Colonic mucosa (tissue), 4 donors: ENCODE data around the gene ROBO1. TPM values are rescaled to one million over a fixed set of nuclear protein-coding genes. Genes with fewer than 3 reads are reported as not detected.

ENCODE experiments used
- DNase-seq: peaks from one replicate; pipeline ENCODE4 v3.0.0-alpha.2; 2020
- H3K27ac ChIP-seq: fragments of 200-600 bp; one replicate; pipeline ENCODE4 v1.8.0; 2021
- H3K27me3 ChIP-seq: fragments of 200-600 bp; one replicate; pipeline ENCODE4 v1.8.0; 2021
- H3K36me3 ChIP-seq: fragments of 200-600 bp; one replicate; pipeline ENCODE4 v1.8.0; 2021
- H3K4me1 ChIP-seq: fragments of 200-600 bp; one replicate; pipeline ENCODE4 v1.8.0; 2021; ENCODE audit warnings: mild to moderate bottlenecking
- H3K4me3 ChIP-seq: fragments of 200-600 bp; one replicate; pipeline ENCODE4 v1.8.0; 2021
- H3K9ac ChIP-seq, 2 donors: one replicate each; pipeline ENCODE4 v1.7.0; 2013; ENCODE audit warnings: control low read depth in 2 of 2, low read depth in 2 of 2, low read length in 2 of 2
- H3K9me3 ChIP-seq: fragments of 200-600 bp; one replicate; pipeline ENCODE4 v1.8.0; 2021
- CTCF ChIP-seq: fragments of 200-600 bp; IDR thresholded peaks from one replicate; pipeline ENCODE4 v1.8.0; 2022; ENCODE audit warnings: antibody characterized with exemption, mild to moderate bottlenecking
- intact Hi-C: fragments of 100-400 bp; cut with DNase I; formaldehyde crosslinking; loops from one replicate; pipeline ENCODE4 v1.14.1; 2022
- total RNA-seq, 2 donors: library from RNA; stranded (reverse); fragmentation: NEBNext Ultra II Directional in 1 of 2; extraction: Animal tissue kit (Norgen Biotek cat#: 25700) in 1 of 2; gene quantifications; one replicate each; pipeline ENCODE4 v1.2.1, GENCODE V29; 2021
- donor health status: healthy.
- donor health status: DM: no; HTN: no; CAD: no.
- donor health status: DM: no; HTN: no; CAD: no.

The ROBO1 gene
- total RNA-seq, 2 donors from 2014 or later, result 8.1 to 9.4 TPM

GRCh38 chr3:78580681-78581080 lies 1187.1 kb downstream of the ROBO1 start:
- Histone ChIP-seq H3K27ac (no peak overlapping the region), H3K9me3 (no peaks in the 10 kb centered on the region), H3K4me1 (no peaks in the 10 kb centered on the region), H3K4me3 (no peak overlapping the region), H3K9ac (no peak overlapping the region), H3K36me3 (no peaks in the 10 kb centered on the region), H3K27me3 (no peaks in the 10 kb centered on the region)
- no peak for DNase-seq
- intact Hi-C loops, result no loop called here
- no peak for TF ChIP-seq CTCF

- Histone ChIP-seq H3K27me3 (no peaks in the 10 kb centered on the region), H3K9me3 (no peaks in the 10 kb centered on the region), H3K36me3 (no peaks in the 10 kb centered on the region), H3K4me3 (no peak overlapping the region), H3K4me1 (no peaks in the 10 kb centered on the region), H3K27ac (no peak overlapping the region), H3K9ac (no peak overlapping the region)
- DNase-seq, result no peak
- no peak for TF ChIP-seq CTCF
- intact Hi-C loops, result no loop called here
Measured at GRCh38 chr3:78571486-78571885, 1196.3 kb downstream of the ROBO1 start.

GRCh38 chr3:78570496-78570895 lies 1197.3 kb downstream of the ROBO1 start:
- Histone ChIP-seq H3K9ac (no peak overlapping the region), H3K36me3 (no peaks in the 10 kb centered on the region), H3K4me3 (no peak overlapping the region), H3K4me1 (no peaks in the 10 kb centered on the region), H3K27ac (no peak overlapping the region), H3K9me3 (no peaks in the 10 kb centered on the region), H3K27me3 (no peaks in the 10 kb centered on the region)
- TF ChIP-seq CTCF, result no peak
- DNase-seq, result no peak
- intact Hi-C loops, result no loop called here

GRCh38 chr3:78569804-78570203 lies 1198.0 kb downstream of the ROBO1 start:
- no peak for DNase-seq
- H3K4me1 ChIP-seq, result no peaks in the 10 kb centered on the region
- no peak overlapping the region for H3K9ac ChIP-seq
- no peaks in the 10 kb centered on the region for H3K9me3 ChIP-seq
- intact Hi-C loops, result no loop called here
- H3K36me3 ChIP-seq, result no peaks in the 10 kb centered on the region
- no peak overlapping the region for H3K27ac ChIP-seq
- no peak for TF ChIP-seq CTCF
- no peaks in the 10 kb centered on the region for H3K27me3 ChIP-seq
- H3K4me3 ChIP-seq, result no peak overlapping the region

GRCh38 chr3:78565712-78566111 lies 1202.1 kb downstream of the ROBO1 start:
- TF ChIP-seq CTCF, result no peak
- H3K9ac ChIP-seq, result no peak overlapping the region
- H3K4me3 ChIP-seq, result no peak overlapping the region
- no peak overlapping the region for H3K27ac ChIP-seq
- DNase-seq, result no peak
- no peaks in the 10 kb centered on the region for H3K9me3 ChIP-seq
- H3K27me3 ChIP-seq, result no peaks in the 10 kb centered on the region
- intact Hi-C loops, result no loop called here
- H3K4me1 ChIP-seq, result no peaks in the 10 kb centered on the region
- no peaks in the 10 kb centered on the region for H3K36me3 ChIP-seq

- no peak for DNase-seq
- Histone ChIP-seq H3K27me3 (no peaks in the 10 kb centered on the region), H3K4me3 (no peak overlapping the region), H3K27ac (no peak overlapping the region), H3K9me3 (no peaks in the 10 kb centered on the region), H3K9ac (no peak overlapping the region), H3K36me3 (no peaks in the 10 kb centered on the region), H3K4me1 (no peaks in the 10 kb centered on the region)
- TF ChIP-seq CTCF, result no peak
- intact Hi-C loops, result no loop called here
Measured at GRCh38 chr3:78562328-78562727, 1205.5 kb downstream of the ROBO1 start.
